Renal pelvis (tissue), 4 donors: ENCODE measurements around the gene ZFYVE16. TPM values are rescaled to one million over a fixed set of nuclear protein-coding genes. Genes with fewer than 3 reads are reported as not detected.
"Not testable (repeated sequence)": the region's sequence is repeated elsewhere in the genome, so short reads cannot be mapped to it uniquely, and the experiment has no call there.

ENCODE experiments used
- DNase-seq: peaks from one replicate; pipeline ENCODE4 v3.0.0-alpha.2; 2013
- polyA plus RNA-seq, 3 donors: library from polyadenylated mRNA; unstranded; fragments of 120-200 nt; gene quantifications; one replicate each; pipeline ENCODE4 v1.2.1, GENCODE V29; 2013; ENCODE audit not compliant: insufficient read length in 3 of 3

The ZFYVE16 gene
- polyA plus RNA-seq, 3 donors = 55.5 to 85.5 (median 75.1) TPM

GRCh38 chr5:80406980-80407734 is 707 bp upstream of the ZFYVE16 start:
- peak; percentile 89 for DNase-seq

- peak; percentile 71 for DNase-seq
Observed at GRCh38 chr5:80408484-80409366, 861 bp downstream of the ZFYVE16 start.

GRCh38 chr5:80409367-80409966 is 1.6 kb downstream of the ZFYVE16 start:
- peak; percentile 26 for DNase-seq

GRCh38 chr5:80411589-80412219 is 3.8 kb downstream of the ZFYVE16 start:
- DNase-seq = no peak

- no peak for DNase-seq
Observed at GRCh38 chr5:80414113-80414512, 6.2 kb downstream of the ZFYVE16 start.

GRCh38 chr5:80417973-80418372 is 10.1 kb downstream of the ZFYVE16 start:
- no peak for DNase-seq

GRCh38 chr5:80424365-80424764 is 16.5 kb downstream of the ZFYVE16 start:
- DNase-seq = not testable (repeated sequence)

- no peak for DNase-seq
Observed at GRCh38 chr5:80435476-80435875, 27.6 kb downstream of the ZFYVE16 start.

GRCh38 chr5:80437326-80437725 is 29.5 kb downstream of the ZFYVE16 start:
- DNase-seq = no peak

GRCh38 chr5:80438739-80439138 is 30.9 kb downstream of the ZFYVE16 start:
- no peak for DNase-seq

GRCh38 chr5:80439213-80439612 is 31.3 kb downstream of the ZFYVE16 start:
- no peak for DNase-seq

- no peak for DNase-seq
Observed at GRCh38 chr5:80442742-80443141, 34.9 kb downstream of the ZFYVE16 start.

GRCh38 chr5:80453366-80453765 is 45.5 kb downstream of the ZFYVE16 start:
- DNase-seq = no peak

GRCh38 chr5:80463269-80463668 is 55.4 kb downstream of the ZFYVE16 start:
- no peak for DNase-seq

- no peak for DNase-seq
Observed at GRCh38 chr5:80466669-80467485, 59.0 kb downstream of the ZFYVE16 start.

- no peak for DNase-seq
Observed at GRCh38 chr5:80468131-80468530, 60.3 kb downstream of the ZFYVE16 start.

GRCh38 chr5:80470631-80471030 is 62.8 kb downstream of the ZFYVE16 start:
- DNase-seq = not testable (repeated sequence)

- DNase-seq = no peak
Observed at GRCh38 chr5:80474929-80475328, 67.1 kb downstream of the ZFYVE16 start.

- DNase-seq = no peak
Observed at GRCh38 chr5:80479713-80480112, 71.8 kb downstream of the ZFYVE16 start.

GRCh38 chr5:80480354-80480753 is 72.5 kb downstream of the ZFYVE16 start:
- DNase-seq = no peak
